Measurements from ENCODE around the gene SLX9.

Gene SLX9

GRCh38 chr21:44979687-44980561 is 40.1 kb downstream of the SLX9 start:
- no peak for DNase-seq

DNA sequence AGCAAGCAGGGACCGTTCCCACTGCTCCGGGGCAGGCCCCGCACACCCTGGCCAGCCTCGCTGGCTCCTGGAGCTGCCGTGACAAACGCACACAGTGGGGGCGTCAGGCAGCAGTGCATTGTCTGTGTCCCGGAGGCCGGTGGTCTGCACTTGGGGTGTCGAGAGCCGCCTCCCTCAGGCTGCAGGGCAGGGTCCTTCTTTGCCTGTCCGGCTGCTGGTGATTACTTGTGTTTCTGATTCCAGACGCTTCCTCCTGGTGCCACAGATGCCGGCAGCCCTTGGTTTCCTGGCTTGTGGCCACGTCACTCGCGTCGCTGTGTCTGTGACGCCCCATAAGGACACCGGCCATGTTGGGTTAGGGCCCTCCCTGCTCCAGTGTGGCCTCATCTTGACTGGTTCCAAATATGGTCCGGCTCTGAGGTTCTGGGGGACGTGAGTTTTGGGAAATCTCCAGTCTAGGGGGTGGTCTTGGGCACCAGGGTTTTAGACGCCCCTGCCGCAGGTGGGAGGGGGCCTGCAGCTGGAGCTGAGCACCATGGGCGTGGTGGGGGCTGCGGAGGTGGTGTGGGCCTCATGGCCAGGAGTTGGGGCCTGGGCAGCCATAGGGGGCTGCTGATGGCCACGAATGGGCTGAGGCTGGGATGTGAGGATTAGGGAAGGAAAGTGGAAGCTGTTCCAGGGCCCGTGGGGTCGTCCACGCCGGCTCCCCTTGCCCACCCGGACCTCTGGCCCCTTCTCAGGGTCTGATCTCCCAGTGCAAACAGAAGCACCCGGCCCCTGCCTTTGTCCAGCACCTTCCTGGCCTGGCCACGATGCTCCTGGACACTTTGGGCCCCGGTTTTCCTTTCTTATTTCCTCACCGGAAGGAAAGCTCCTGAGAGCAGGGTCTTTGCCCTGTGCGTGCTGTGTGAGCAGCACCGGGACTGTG is 41.0 kb downstream of the SLX9 start:
- DNase-seq, result no peak

DNA sequence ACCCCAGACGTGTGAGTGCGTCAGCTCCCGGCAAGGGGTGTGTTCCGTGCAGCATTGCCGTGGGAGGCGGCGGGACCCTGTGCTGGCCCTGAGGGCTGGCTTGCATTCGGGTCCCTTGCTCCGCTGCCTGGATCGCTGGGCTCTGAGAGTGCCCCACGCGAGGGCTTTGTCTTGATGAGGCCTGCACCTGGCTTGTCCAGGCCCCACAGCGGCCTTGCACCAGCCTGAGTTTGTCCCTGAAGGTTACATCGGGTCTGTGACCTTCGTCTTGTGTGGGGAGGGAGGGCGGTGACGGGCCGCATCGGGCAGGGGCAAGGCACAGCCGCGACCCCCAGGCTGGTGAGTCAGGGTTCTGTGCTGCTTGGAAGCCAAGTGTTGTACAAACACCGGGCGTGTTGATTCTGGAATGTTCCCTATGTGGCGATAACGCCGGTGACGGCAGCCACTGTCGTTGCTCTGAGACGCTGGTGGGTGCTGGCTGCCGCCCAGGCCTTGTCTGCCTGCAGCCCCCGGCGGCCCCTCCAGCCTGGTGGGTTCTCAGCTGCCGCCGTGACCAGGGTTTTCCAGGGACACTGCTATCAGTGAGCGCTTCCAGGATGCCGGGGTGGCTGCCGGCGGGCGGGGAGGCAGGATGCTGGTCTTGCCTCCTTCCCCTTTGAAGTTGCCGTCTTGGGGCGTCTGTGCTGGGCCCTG is 42.9 kb downstream of the SLX9 start:
- no peak for DNase-seq

- DNase-seq, result no peak
Observed at GRCh38 chr21:44983421-44984206, 43.8 kb downstream of the SLX9 start.

- no peak for DNase-seq
Observed at GRCh38 chr21:44984428-44984791, 44.6 kb downstream of the SLX9 start.

DNA sequence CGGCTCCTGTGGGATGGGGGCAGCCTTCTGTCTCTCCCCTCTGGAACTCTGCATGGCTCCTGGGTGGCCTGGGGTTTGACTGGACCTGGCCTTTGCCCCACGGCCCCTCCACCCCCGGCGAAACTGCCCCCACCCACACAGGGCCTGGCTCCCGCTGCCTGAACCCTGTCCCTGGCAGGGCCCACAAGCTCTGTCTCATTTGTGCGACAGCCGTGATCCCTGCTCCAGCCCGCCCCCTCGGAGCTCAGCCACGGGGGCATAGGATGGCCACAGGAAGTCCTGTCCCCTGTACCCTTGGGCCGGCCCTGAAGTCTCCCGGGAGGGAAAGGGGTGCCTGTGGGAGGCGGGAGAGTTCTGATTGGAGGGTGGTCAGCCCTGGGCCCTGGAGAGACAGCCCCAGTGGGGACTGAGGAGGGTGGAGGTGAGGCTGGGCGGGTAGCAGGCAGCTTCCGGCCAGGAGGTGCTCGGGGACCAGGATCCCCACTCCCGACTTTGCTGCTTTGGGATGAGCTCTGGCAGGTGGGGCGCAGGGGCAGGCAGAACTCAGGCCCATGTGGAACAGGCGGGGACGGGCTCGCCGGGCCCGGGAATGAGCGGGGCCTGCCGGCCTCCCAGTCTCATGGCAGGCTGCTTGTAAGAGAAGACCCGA is 45.1 kb downstream of the SLX9 start:
- DNase-seq, result no peak

GRCh38 chr21:44985441-44986401 is 45.9 kb downstream of the SLX9 start:
- no peak for DNase-seq

- no peak for DNase-seq
Observed at GRCh38 chr21:44986471-44987291, 46.9 kb downstream of the SLX9 start.

DNA sequence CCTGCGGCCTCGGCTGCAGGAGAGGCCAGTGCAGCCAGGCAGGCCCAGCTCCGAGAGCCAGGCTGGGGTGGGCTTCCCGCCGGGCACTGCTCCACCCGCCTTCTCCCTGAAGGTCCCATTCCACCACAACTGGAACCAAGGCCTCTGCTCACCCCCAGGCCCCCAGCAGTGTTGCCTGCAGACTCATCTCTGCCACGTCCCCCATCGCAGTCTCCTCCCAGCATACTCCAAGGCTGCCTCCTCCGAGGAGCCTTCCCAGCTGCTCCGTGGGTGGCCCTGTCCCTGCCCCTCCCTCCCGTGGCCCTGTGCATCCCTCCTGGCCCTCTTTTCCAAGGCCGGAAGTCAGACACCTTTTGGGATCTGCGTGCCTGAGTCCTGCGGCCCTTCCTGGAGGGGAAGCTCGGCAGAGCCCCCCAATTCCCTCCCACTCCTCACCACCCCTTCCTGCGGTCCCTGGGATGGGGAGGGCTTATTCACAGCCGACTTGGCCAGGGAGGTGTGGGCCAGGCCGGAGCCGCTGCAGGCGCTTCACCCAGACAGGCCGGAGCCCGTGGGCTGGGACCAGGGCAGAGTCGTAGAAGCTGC is 47.6 kb downstream of the SLX9 start:
- no peak for DNase-seq

DNA sequence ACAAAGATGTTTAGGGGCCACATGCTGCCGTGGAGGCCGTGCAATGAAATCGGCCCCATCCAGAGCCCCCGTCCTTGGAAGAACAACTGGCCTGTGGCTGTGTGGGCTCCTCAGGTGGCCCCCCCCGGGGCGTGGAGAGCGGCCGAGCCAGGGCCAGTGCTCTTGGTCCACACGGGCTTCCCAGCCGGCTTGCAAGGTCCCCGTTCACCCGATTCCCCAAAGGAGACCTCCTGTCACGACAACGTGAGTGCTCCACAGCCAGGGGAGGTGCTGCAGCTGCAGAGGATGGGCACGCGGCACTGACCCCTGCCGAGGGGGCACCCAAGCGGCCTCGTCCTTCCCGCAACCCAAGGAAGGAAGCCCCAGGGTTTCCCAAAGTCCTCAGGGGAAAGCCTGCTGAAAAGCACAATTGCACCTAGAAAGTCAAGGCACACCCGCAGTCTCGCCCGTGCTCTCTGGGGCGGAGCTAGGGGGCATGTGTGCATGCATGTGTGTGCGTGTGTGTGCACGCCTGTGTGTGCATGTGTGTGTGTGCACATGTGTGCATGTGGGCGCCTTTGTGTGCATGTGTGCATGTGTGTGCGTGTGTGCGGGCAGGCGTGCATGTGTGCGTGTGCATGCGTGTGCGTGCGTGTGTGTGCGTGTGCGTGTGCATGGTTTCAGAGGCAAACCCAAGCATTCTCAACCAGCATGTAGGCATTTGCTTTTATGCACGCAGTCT is 48.2 kb downstream of the SLX9 start:
- DNase-seq, result no peak

DNA sequence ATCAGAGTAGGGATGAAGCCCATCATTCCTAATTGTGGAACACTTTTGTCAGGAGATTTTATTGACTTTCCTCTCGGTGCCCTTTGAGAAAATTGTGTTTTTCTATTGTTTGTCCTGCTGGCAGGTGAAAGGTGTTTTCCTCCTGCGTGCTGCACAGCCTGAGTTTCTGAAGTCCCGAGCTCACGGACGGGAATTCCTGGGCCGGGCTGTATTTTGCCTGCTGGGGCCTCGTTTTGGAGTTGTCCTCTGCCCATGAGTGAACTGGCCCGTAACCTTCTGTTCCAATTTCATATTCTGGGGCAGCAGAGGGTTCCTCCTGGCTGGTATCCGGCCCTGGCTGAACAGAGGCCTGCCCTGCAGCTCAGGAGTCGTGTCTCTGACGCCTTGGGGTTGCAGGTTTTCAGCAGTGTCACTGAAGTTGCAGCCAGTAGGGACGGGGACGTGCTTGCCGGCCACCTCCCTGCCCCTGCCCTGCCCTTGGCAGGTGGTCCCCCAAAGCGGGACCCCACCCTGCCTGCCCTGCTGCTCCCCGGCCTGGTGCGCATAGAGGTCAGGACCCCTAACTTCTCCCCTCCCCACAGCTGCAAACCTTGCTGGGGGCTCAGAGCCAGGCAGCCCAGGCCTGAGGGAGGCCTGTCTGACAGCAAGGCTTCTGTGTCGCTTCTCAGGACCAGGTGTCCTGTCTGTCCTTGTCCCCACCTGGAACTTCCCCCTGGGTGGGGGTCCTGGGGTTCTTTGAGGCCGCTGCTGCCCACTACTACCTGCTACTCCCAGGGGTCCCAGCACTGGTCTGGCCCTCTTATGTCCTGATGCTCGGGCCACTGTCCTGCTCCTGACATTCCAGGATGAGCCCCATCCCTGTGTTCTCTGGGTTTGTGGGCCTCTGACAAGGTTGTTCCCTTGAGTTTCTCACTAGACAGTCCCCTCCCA is 49.0 kb downstream of the SLX9 start:
- DNase-seq, result no peak

DNA sequence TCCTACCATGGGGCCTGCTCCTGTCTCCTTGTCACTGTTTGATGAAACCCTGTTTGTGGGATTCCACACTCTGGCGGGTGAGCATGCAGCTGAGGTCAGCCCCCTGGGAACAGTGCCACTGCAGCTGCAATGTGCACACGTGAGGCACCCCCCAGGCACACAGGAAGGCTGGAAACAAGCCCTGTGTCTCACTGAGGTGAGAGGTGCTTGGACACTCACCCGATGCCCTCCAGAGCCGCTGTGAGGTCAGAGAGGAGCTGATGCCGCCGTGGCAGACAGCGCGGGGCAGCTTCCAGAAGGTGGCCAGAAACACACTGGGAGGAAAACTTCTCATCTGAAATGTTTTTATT is 49.7 kb downstream of the SLX9 start:
- DNase-seq, result no peak

GRCh38 chr21:44989943-44990780 is 50.3 kb downstream of the SLX9 start:
- DNase-seq, result no peak

GRCh38 chr21:44990921-44991320 is 51.1 kb downstream of the SLX9 start:
- DNase-seq, result no peak

DNA sequence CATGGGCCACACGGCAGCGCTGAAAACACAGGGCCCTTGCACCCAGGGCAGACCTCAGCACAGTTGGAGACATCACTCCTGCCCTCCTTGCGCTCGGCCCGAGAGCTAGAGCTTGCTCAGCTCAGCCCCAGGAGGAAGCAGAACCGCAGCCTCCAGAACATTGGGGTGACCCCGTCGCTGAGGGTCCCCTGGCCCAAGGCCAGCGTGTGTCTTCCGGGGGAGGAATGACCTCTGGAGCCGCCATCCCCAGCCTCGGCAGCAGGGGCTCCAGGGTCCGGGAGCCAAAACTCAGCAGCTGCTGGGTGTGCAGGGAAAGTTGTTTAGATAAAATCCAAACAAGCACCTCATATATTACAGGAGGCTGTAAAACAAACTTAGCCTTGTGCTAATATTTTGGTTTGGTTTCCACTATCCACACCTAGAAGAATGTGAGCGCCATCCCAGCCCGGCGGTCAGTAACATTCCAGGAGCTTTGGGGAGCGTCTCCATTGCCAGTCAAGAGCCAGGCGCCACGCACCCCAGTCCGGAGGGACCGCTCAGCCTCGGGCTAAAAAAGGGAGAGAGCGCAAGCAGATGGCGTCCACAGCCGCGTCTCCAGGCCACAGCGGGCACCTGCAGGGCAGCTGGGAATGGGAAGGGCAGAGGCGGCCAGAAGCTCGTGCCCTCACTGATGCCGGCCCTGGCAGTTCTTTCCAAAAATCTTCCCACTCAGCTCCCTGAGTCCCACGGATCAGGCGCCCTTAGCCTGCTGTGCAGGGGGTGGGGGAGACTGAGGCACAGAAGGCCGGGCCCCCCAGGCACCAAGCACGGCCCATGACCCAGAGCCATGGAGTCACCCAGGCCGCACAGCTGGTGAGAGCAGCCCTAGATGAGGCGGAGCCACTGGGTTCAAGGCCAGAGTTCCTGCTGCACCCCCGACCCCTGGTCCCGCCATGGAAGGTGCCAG is 52.0 kb downstream of the SLX9 start:
- no peak for DNase-seq

Data from Kasumi-1 (cell line).